HG02610 (cell line): ENCODE measurements around the gene MOCS3.
"Not testable (repeated sequence)": the region's sequence is repeated elsewhere in the genome, so short reads cannot be mapped to it uniquely, and the experiment has no call there.

ENCODE experiments used
- ATAC-seq: cut with Tn5 transposase; IDR thresholded peaks from one replicate; pipeline ENCODE4 v1.9.1; 2021; ENCODE audit warnings: mild to moderate bottlenecking, moderate library complexity; ENCODE audit not compliant: unreplicated experiment

MOCS3 gene

DNA sequence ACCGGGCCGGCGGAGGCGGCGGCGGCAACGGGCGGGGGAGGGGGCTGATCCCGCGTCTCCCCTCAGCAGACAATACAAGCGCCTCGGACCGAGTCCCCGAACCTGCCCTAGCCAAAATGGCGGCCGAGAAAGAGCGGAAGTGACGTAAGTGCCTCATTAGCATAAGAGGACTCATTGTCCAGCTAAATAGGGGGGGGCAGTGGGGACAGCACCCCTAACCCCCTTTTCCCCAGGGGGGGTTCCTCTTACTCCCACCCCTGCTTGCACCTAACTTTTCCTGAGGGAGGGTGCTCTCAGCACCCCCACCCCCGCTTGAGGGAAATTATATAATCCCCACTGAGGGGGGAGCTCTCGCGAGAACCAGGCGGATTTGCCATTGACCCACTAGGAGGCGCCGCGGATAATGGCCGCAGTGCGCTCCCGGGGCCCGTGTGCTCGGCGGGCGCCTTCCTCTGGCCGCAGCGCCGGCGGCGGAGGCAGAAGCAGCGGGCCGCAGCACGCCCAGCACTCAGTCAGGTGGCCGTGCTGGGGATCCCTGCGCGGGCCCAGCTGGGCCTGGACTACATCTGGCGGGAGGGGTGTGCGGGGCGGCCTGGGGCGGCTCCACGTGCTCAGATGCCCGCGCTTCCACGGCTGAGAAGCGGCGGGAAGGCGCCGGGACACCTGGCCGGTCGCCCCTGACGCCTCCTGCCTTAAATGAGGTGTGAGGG lies 27.2 kb upstream of the MOCS3 start, which contains the start of gene ADNP:
Gene ADNP (minus strand): TSS at position 132 of the 710 bp plus-strand sequence. CDS start 27,441 bp downstream, outside the sequence.
- peak; percentile 71 for ATAC-seq

DNA sequence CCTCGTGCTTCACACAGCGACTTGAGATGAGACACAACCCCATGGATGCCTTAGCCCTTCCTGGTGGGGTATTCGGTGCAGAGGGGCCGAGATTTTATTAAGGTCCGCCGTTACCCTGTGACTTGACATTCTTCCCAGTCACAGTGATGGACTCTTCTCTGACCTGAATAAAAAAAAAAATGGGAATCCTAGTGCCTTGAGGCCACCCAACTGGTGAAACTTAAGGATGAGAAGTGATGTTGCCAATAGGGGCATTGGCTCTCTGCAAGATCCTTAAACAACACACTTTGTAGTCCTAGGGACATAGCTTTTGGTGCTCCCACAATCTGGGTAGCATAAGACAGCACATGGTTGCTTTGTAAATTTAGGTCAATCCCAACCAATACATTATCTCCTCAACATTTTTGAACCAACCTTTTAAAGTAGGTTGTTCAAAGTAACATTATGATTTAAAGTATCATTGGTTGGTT lies 26.6 kb upstream of the MOCS3 start:
- ATAC-seq, result no peak

DNA sequence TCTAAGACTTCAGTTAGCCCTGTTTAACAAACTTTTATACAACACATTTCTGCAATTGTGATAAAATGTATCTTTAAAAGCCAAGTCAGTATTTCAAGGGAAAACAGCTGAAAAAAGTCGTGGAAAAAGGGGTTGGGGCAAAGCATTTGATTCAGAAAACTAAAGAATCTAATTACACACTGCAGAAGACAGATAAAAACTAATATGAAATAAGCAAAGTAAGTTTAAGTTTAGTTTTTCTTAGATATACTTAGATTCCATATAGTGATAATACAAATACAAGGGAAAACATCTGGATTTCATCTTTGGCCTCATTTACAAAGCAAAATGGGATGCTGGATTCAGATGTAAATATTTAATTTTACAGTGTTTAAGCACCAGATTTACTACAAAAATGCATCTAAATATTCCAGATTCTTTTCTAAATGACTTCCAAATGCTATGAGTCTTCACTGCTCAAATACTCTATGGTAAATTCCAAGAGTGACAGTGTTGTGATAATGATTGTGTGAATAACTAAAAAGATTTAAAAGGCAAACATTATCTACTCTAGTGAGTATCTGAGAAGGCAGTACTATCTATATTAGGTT lies 25.8 kb upstream of the MOCS3 start:
- no peak for ATAC-seq

DNA sequence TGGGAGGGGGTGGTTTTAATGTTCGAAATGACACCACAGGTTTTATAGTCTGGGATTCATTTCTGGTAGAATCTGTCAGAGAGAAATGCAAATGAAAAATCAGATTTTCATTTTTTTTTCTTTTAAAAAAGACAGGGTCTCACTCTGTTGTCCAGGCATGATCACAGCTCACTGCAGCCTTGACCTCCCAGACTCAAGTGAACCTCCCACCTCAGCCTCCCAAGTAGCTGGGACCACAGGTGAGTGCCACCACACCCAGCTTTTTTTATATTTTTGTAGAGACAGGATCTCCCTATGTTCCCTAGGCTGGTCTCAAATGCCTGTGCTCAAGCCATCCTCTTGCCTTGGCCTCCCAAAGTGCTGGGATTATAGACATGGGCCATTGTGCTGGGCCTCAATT lies 25.0 kb upstream of the MOCS3 start:
- no peak for ATAC-seq

DNA sequence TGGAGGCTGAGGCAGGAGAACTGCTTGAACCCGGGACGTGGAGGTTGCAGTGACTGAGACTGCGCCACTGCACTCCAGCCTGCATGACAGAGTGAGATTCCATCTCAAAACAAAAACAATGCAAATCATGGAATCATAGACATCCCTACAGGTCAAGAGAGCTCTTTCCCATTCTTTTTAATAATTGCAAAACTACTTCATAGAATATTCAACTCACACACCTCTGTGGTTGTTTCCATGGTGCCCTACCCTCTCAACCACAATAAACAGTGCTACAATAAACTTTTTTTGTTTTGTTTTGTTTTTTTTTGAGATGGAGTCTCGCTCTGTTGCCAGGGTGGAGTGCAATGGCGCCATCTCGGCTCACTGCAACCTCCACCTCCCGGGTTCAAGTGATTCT lies 15.5 kb upstream of the MOCS3 start:
- ATAC-seq, result no peak

DNA sequence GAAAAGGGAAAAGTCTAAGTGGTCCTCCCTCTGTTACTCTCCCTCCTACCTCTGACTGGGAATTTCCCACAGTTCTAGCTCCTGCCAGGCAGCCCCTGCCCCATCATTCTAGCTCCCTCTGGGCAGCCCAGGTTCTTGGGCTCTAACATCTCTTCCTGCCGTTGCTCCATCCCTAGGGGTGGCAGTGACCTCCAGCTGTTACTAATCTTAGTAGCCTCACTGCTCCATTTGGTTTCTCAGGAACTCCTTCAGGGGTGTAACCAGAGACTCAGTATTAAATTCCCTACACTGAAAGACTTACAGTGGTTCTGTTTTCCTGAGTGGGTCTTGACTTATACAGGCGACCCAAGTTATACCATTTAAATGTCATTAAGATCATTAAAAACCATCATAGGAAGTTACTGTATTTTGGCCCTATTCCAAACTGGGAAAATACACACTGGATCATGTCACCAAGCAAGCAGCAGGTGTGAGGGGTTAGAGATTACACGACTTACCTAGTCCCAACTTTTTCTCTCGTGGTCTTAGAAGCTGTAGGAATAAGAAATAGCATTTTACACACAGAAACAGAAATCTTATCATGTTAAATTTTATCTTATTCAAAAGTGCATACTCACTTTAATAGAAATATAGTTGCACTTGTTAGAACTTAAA lies 10.4 kb upstream of the MOCS3 start:
- ATAC-seq, result no peak

DNA sequence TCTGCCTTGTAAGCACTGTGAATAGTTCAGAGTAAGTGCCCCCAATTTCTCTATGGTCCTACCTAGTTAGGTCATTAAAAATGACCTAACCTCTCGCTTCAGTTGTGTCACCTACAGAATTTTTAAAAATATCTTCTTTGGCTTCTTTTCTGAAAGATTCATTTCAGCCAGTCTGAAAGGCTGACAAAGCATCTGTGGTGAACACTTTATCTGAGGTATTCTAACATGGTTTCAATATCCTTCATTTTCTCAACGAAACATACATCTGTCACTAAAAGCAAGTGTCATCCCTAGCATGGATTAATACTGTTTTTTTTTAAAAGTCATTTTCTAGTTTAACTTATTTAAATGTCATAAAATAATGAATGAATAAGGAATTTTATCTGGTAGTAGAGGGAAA lies 5.4 kb upstream of the MOCS3 start:
- no peak for ATAC-seq

DNA sequence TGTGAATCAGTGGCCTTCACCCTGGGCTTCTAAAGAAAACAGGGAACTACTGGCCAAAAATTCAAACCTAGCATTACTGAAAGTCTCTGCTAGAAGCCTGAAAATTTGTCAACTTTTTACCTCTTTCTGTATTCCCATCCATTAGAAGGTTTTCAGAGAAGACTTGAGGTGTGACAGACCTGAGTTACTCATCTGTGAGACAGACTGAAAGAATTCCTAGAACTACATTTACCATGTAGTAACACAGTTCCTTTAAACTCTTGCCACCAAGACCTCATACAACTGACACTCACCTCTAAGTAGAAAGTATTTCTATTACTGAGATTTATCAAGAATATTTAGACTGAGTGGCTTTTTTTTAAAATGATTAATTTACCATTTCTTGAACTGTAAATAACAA lies 4.8 kb upstream of the MOCS3 start:
- no peak for ATAC-seq

DNA sequence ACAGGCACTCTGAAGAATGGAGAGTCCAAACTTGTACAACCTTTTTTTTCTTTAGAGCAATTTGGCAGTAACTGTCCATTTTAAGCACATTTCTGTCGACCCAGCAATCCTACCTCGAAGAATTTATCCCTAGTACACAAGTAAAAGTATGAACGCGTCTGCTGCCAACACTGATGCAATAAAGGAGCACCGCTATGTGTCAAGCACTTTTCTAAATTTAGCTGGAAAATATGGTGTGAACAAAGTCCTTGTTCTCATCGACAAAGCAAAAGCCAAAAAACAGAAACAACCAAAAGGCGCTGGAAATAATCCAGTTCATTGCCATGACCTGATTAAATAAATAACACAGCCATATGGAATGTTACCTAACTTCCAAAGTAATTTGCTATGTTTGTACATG lies 1.3 kb upstream of the MOCS3 start:
- no peak for ATAC-seq

DNA sequence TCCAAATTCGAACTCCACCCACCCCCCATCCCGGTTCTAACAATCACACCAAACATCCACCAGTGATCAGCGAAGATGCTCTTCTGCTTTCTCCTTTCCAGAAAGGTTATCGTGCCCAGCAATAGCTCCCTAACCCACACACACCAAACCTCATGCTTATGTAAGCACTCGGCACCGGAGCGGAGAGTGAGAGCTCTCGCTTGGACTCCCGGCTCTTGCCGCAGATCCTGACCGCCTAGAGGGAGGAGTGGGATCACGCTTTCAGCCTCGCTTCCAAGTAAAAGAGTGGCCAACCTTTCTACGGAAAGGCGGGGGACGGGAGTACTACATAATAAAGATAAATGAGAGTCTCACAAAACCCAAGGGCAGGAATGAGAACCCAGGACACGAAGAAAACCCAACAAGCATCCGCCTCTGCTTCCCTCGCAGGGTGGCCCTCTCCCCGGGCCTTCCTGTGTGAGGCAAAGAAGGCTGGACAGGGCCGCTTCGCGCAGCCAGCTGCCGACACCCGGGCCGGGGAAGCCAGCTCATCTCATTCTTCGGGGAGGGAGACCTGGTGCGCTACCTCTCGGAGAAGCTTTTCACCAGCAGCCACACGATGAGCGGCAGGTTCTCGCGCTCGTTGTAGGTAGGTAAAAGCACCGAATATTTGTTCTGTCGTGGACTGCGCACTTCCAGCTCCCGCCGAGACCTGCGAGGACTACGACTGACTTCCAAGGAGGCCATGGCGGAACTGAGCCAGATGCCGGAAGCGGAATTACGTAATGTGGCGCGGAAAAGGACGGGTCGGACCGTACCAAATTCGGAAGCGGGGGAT lies 612 bp upstream of the MOCS3 start, which contains the start of gene DPM1:
Gene DPM1 (minus strand): TSS at position 735 of the 817 bp plus-strand sequence. CDS start 9 bp downstream, at position 726.
- peak; percentile 76 for ATAC-seq

DNA sequence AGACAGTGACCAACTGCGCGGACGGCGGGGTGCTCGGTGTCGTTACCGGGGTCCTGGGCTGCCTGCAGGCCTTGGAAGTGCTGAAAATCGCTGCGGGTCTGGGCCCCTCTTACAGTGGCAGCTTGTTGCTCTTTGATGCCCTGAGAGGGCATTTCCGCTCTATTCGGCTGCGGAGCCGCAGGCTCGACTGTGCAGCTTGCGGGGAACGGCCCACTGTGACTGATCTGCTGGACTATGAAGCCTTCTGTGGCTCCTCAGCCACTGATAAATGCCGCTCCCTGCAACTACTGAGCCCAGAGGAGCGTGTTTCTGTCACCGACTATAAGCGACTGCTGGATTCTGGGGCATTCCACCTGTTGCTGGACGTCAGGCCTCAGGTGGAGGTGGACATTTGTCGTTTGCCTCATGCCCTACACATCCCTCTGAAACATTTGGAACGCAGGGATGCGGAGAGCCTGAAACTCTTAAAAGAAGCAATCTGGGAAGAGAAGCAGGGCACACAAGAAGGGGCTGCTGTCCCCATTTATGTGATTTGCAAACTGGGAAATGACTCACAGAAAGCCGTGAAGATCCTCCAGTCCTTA lies 1.0 kb downstream of the MOCS3 start:
- ATAC-seq, result no peak

DNA sequence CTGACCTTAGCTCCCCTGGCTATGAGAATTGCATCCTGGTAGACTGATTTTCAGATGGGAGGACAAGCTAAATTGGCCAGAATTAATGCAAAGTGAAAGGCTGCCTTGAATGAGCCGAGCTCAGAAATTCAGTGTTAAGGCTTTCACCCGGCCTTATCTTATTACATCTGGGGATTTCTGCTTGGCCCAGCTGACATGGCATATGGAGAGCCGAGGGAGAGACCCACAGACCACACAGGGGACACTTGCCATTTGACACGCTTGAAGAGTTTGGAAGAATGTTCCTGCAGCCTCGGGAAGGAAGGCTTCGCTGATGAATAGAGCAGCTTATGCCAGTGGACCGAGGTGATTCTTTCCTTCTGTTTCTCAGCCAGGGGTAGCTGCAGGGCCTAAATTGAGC lies 9.0 kb downstream of the MOCS3 start:
- ATAC-seq, result no peak

DNA sequence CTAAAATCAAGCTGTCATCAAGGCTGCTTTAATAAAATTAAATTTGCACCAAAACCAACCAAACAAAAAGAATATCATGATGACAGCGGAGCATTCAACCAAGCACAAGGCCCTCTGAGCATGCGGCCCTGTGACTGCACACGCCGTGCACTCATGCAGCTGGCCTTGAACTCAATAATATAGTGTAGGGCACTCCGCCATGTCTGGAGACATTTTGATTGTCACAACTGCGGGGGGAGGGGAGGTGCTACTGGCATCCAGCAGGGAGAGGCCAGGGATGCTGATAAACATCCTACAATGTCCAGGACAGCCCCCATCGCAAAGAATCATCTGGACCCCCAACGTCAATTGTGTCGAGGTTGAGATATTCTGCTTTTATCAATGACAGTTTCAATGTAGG lies 9.7 kb downstream of the MOCS3 start:
- no peak for ATAC-seq

DNA sequence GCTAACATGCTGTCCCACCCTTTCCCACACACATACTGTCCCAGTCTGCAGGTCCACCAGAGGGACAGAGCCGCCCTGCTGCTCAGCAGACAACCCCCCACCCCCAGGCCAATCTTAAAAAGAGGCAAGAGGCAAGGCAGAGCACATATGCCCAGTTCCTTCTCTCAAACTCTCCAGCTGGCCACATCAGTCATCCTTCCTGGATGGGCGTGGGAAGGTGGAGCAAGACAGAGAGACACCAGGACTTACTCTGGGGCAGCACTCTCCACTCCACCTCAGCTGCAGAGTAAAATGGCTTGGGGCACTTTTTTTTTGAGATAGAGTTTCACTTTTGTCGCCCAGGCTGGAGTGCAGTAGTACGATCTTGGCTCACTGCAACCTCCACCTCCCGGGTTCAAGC lies 10.8 kb downstream of the MOCS3 start:
- ATAC-seq, result no peak

DNA sequence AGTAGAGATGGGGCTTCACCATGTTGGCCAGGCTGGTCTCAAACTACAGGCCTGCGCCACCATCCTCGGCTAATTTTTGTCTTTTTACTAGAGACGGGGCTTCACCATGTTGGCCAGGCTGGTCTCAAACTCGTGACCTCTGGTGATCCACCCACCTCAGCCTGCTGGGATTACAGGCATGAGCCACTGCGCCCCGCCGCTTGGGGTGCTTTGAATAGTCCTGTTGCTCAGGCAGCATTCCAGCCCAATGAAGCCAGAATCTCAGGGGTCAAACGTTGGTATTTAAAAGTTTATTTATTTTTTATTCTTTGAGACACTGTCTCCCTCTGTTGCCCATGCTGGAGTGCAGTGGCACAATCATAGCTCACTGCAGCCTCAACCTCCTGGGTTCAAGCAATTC lies 11.3 kb downstream of the MOCS3 start:
- no peak for ATAC-seq

DNA sequence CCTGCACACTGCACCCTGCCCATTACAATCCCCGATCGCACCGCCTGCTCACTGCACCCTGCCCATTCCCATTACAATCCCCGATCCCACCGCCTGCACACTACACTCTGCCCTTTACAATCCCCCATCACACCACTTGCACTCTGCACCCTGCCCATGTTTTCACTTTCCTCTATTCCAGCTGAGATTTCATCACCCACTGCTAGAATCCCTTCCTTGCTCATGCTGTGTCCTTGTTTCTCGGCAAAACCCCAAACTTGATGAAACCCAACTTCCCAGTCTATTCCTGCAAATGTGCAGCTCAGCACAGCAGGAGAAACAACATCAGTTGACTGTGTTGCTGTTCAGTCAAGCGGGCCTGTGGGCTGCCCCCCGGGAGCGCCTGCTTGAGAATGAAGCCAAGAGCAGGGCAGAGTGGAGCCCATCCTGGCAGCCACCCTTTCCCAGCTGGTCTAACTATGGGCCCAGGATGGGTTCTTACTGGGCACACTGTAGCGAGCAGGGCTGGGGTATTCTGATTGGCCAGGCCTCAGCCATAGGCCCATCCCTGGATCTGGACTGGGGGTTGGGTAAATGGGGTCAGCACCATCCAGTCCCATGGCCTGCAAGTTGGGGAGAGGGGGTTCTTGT lies 17.2 kb downstream of the MOCS3 start:
- no peak for ATAC-seq

DNA sequence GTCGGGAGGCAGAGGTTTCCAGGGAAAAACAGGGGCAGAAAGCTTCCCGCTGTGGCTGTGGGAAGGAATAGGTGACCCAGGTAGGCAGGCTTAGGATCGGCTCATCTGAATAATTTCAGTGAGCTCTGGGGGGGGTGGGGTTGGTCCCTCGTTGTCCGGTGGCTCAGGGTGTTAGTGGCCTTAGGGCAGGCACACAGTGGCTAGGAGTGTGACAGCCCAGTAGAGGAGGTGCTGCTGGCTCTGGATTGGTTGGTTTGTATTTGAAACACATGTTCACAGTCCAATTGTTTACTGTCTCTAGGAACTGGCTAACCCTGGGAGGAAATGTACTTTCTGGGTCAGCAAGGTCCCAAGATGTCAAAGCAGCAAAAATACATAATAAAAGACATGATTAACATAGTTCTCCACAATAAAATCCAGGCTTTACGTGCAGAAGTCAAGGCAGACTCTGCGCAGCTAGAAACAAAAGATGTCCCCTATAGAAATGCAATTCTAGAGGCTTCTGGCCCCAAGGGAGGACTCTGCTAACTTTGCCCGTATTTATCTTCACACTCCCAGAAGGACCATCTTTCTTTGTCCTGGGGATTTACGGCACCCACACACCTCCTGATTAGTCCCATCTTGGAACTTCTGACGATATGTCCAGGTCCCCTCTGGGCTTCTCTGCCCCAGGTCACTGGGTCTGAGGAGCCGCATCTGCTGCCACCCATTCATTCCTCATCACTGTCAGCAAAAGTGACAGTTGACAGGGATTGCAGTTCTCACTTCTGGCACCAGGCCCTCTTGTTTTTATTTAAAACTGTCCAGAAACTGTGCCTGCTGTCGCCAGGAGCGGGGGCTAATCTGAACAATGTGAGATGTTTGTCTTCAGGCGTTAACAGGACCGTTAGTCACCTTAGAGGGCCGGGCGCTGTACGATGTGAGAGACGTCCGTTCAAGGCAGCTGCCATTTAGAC lies 18.7 kb downstream of the MOCS3 start:
- no peak for ATAC-seq

DNA sequence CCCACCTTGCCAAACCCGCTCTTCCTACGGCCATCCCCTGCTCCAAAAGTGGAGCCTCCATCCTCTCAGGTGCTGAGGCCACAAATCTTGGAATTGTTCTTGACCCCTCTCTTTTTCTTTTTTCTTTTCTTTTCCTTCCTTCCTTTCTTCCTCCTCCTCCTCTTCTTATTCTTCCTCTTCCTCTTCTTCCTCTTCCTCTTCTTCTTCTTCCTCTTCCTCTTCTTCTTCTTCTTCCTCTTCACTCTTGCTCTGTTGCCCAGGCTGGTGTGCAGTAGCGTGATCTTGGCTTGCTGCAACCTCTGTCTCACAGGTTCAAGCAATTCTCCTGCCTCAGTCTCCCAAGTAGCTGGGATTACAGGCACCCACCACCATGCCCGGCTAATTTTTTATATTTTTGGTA lies 19.9 kb downstream of the MOCS3 start:
- ATAC-seq, result not testable (repeated sequence)

DNA sequence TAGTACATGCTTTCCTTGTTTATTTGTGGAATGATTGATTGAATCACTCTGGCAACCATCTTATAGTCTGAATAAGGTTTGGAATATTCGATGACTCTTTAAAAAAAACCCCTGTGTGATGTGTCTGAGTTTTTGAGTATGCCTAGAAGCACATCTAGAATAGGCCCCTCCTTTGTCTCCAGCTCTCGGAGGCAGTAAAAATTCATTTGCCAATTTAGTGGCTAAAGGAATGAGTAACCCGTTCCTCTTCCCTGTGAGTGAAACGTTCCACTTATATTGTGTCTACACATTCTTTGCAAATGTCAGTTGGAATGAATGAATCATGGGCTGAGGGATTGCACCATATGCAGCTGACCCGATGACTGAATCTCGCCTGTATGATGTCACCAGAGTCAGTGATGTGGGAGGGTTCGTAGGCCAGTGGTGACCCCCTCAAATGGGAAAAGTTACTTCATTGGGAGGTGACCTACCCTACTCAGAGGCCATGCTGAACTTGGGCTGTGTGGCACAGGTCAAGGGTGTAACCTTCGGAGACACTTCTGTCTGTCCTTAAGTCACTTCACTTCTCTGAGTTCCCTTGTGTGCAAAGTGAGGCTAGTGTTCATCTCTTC lies 21.6 kb downstream of the MOCS3 start:
- no peak for ATAC-seq
